HEK293T (cell line): ENCODE data around the gene CRX.
A peak's percentile ranks its signal among the peaks of the same experiment; 100 is the strongest.

Experiments used
- CTCF ChIA-PET: fragments of 350-600 bp; formaldehyde crosslinking; extraction: SDS; loops from one replicate; lab custom pipeline; 2021; ENCODE audit warnings: antibody characterized with exemption, inconsistent platforms; lab: Yijun Ruan, JAX
- POLR2A ChIA-PET: fragments of 350-600 bp; formaldehyde crosslinking; extraction: SDS; loops from one replicate; lab custom pipeline; 2020; ENCODE audit warnings: antibody characterized with exemption, inconsistent platforms; lab: Yijun Ruan, JAX
- DNase-seq: peaks from one replicate; pipeline ENCODE4 v3.0.0; 2012; ENCODE audit warnings: mixed read lengths; ENCODE audit errors: extremely low spot score
- ARNT ChIP-seq: fragments of 450-650 bp; IDR thresholded peaks from 2 replicates; pipeline ENCODE4 v1.6.1; 2017; ENCODE audit warnings: mild to moderate bottlenecking
- BHLHE40 ChIP-seq: fragments of 450-650 bp; IDR thresholded peaks from 2 replicates; pipeline ENCODE4 v1.6.1; 2016; ENCODE audit warnings: mild to moderate bottlenecking, moderate library complexity, borderline replicate concordance
- CTBP1 ChIP-seq: fragments of 450-650 bp; IDR thresholded peaks from 2 replicates; pipeline ENCODE4 v1.6.1; 2016; ENCODE audit warnings: borderline replicate concordance
- ELF4 ChIP-seq: fragments of 450-650 bp; IDR thresholded peaks from 2 replicates; pipeline ENCODE4 v1.6.1; 2017; ENCODE audit warnings: antibody characterized with exemption
- FOXA1 ChIP-seq: fragments of 450-650 bp; IDR thresholded peaks from 2 replicates; pipeline ENCODE4 v1.6.1; 2016; ENCODE audit warnings: mild to moderate bottlenecking
- FOXK2 ChIP-seq: fragments of 450-650 bp; IDR thresholded peaks from 2 replicates; pipeline ENCODE4 v1.6.1; 2016; ENCODE audit warnings: mild to moderate bottlenecking
- FOXM1 ChIP-seq: fragments of 450-650 bp; IDR thresholded peaks from 2 replicates; pipeline ENCODE4 v1.6.1; 2017; ENCODE audit warnings: mild to moderate bottlenecking, borderline replicate concordance
- HDGF ChIP-seq: fragments of 450-650 bp; IDR thresholded peaks from 2 replicates; pipeline ENCODE4 v1.6.1; 2017; ENCODE audit warnings: antibody characterized with exemption, borderline replicate concordance
- L3MBTL2 ChIP-seq: fragments of 450-650 bp; conservative IDR thresholded peaks from 2 replicates; pipeline ENCODE4 v1.6.1; 2016; ENCODE audit warnings: mild to moderate bottlenecking
- LEF1 ChIP-seq: fragments of 450-650 bp; IDR thresholded peaks from 2 replicates; pipeline ENCODE4 v1.6.1; 2017; ENCODE audit warnings: mild to moderate bottlenecking, borderline replicate concordance
- NFRKB ChIP-seq: fragments of 450-650 bp; IDR thresholded peaks from 2 replicates; pipeline ENCODE4 v1.6.1; 2016; ENCODE audit warnings: mild to moderate bottlenecking, moderate library complexity
- SP1 ChIP-seq: fragments of 450-650 bp; IDR thresholded peaks from 2 replicates; pipeline ENCODE4 v1.6.1; 2017
- SUZ12 ChIP-seq: fragments of 450-650 bp; IDR thresholded peaks from 2 replicates; pipeline ENCODE4 v1.6.1; 2016; ENCODE audit warnings: mild to moderate bottlenecking
- TARDBP ChIP-seq: fragments of 450-650 bp; IDR thresholded peaks from 2 replicates; pipeline ENCODE4 v1.6.1; 2016
- ZNF384 ChIP-seq: fragments of 450-650 bp; IDR thresholded peaks from 2 replicates; pipeline ENCODE4 v1.6.1; 2016
- TF ChIP-seq, protein P1 (sequence below): fragments of 450-650 bp; IDR thresholded peaks from 2 replicates; pipeline ENCODE4 v1.6.1; 2016

CRX gene

DNA sequence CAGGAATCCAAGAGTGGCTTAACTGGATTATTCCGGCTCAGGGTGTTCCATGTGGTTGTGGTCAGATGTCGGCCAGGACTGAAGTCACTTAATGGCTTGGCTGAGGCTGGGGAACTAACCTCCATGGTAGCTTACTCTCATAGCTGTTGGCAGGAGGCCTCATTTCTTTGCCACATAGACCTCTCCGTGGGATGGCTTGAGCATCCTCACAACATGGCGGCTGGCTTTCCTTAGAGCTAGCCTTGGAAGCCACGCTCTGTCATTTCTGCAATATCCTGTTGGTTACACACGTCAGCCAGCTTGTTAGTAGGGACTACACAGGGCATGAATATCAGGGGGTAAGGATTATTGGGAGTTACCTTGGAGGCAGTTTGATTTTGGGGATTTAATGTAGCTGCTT lies 5.1 kb downstream of the CRX start:
- no peak for DNase-seq
- ChIA-PET POLR2A (no interaction called here), CTCF (interaction anchor here (0.6 to 1.2 kb wide), 3 partner anchors 10 to 23 kb away, joined by 3 to 7 read pairs (median 4); no protein-coding TSS in a partner anchor)
- TF ChIP-seq CTBP1 = no peak
- TF ChIP-seq ARNT = no peak

DNA sequence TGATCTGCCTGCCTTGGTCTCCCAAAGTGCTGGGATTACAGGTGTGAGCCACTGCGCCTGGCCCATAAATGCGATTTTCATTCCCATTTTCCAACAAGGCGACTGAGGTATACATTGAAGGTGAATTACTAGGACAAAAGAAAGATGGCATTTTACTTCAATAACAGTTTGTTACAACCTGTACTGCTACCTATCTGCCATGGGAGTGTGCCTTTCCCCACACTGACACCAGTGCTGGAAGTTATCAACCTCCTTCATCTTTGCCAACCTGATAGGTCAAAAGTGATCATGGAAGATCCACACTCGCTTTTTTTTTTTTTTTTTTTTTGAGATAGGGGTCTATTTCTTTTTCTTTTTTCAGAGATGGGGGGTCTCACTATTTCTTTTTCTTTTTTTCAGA lies 11.0 kb downstream of the CRX start:
- ChIA-PET POLR2A (no interaction called here), CTCF (no interaction called here)
- DNase-seq = no peak
- TF ChIP-seq NFRKB (no peak), SUZ12 (no peak), SP1 (no peak), FOXA1 (no peak), FOXK2 (no peak), CTBP1 (no peak), ZNF384 (no peak)

DNA sequence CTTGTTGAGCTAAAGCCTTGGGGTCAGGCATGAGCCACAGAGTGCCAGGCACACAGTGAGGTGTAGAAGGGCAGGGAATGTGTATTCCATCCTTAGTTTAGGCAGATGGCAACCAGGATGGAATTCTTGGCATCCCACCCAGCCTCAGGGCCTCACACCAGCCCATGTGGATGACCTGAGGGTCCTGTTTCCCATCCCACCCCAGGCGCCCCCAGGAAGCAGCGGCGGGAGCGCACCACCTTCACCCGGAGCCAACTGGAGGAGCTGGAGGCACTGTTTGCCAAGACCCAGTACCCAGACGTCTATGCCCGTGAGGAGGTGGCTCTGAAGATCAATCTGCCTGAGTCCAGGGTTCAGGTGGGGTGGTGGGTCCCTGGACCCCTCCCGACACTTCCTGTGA lies 14.3 kb downstream of the CRX start:
- TF ChIP-seq CTBP1 (no peak), NFRKB (no peak)
- ChIA-PET CTCF (no interaction called here), POLR2A (interaction anchor here (0.7 kb wide), 1 partner anchor 13 kb away, joined by 3 read pairs; no protein-coding TSS in a partner anchor)
- no peak for DNase-seq

DNA sequence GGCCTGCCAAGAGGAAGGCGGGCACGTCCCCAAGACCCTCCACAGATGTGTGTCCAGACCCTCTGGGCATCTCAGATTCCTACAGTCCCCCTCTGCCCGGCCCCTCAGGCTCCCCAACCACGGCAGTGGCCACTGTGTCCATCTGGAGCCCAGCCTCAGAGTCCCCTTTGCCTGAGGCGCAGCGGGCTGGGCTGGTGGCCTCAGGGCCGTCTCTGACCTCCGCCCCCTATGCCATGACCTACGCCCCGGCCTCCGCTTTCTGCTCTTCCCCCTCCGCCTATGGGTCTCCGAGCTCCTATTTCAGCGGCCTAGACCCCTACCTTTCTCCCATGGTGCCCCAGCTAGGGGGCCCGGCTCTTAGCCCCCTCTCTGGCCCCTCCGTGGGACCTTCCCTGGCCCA lies 17.7 kb downstream of the CRX start:
- ChIA-PET CTCF (interaction anchor here (1.5 kb wide), 1 partner anchor 9 kb away, joined by 6 read pairs; no protein-coding TSS in a partner anchor), POLR2A (no interaction called here)
- DNase-seq = no peak
- TF ChIP-seq ELF4 = no peak
- no peak for TF ChIP-seq SUZ12
- TF ChIP-seq FOXK2 = no peak
- no peak for TF ChIP-seq FOXA1
- TF ChIP-seq SP1 = no peak
- no peak for TF ChIP-seq BHLHE40
- TF ChIP-seq TARDBP = no peak

DNA sequence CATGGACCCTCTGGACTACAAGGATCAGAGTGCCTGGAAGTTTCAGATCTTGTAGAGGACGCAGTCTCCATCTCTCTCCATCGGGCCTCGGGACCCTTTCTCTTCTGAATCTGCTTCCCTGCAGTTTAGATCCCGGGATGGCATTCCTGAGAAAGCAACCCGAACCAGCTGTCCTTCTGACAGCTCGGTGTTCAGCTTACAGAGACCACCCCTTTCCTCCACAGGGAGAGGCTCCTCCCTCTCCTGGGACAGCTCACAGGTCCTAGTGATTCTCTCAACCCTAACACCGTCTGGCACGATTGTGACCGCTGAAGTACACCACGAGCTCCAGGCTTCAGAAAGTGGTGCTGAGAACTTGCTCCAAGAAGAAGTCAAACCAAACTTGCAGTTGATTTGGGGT lies 18.2 kb downstream of the CRX start:
- ChIA-PET POLR2A (no interaction called here), CTCF (interaction anchor here (1.5 kb wide), 1 partner anchor 9 kb away, joined by 6 read pairs; no protein-coding TSS in a partner anchor)
- DNase-seq = no peak
- TF ChIP-seq HDGF (no peak), FOXA1 (no peak), NFRKB (no peak), SP1 (no peak), TARDBP (no peak), L3MBTL2 (no peak)

DNA sequence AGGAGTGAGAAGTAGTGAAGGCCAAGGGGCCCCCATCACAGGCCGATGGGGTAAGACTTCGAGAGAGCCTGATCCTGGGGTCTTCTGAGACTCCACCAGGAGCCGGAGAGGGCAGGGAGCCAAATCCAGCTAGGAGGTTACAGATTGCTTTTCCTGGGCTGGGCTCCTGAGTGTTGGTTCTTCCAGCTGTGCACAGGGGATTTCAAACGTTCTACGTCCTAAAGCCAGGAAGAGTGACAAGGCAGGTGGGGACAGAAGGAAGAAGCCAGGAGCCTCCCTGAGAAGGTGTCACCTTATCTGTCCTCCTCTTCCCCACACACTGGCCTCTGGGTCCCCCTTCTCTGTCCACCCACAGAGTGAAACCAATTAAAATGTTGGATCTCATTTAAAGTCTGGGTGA lies 21.2 kb downstream of the CRX start:
- TF ChIP-seq FOXA1 = no peak
- TF ChIP-seq, protein P1, sequence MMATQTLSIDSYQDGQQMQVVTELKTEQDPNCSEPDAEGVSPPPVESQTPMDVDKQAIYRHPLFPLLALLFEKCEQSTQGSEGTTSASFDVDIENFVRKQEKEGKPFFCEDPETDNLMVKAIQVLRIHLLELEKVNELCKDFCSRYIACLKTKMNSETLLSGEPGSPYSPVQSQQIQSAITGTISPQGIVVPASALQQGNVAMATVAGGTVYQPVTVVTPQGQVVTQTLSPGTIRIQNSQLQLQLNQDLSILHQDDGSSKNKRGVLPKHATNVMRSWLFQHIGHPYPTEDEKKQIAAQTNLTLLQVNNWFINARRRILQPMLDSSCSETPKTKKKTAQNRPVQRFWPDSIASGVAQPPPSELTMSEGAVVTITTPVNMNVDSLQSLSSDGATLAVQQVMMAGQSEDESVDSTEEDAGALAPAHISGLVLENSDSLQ = no peak
- no peak for TF ChIP-seq SP1
- no peak for TF ChIP-seq FOXM1
- no peak for TF ChIP-seq ZNF384
- TF ChIP-seq BHLHE40 = no peak
- ChIA-PET CTCF (interaction anchor here (1.0 kb wide), 1 partner anchor 20 kb away, joined by 3 read pairs; no protein-coding TSS in a partner anchor), POLR2A (no interaction called here)
- DNase-seq = no peak

DNA sequence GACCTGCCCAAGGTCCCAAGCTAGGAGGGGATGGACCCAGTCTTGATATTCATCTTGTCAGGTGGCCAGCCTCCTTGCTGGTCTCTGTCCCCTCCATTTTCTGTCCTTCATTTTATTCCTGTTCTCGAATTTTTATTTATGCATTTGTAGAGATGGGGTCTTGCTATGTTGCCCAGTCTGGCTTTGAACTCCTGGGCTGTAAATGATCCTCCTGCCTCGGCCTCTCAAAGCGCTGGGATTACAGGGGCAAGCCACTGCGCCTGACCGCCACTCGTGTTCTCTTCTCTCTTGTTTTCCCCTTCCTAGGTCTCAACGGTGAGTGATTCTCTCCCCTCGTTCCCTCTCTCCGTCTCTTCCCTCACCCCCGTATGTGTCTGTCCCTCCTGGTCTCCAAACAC lies 26.7 kb downstream of the CRX start:
- DNase-seq = no peak
- TF ChIP-seq TARDBP = no peak
- no peak for TF ChIP-seq ZNF384
- no peak for TF ChIP-seq ARNT
- no peak for TF ChIP-seq NFRKB
- no peak for TF ChIP-seq CTBP1
- TF ChIP-seq LEF1 = no peak
- no peak for TF ChIP-seq SUZ12
- TF ChIP-seq L3MBTL2 = no peak
- TF ChIP-seq BHLHE40 = no peak
- TF ChIP-seq, protein P1 = no peak
- no peak for TF ChIP-seq FOXM1
- TF ChIP-seq ELF4 = no peak
- no peak for TF ChIP-seq FOXA1
- CTCF ChIA-PET = interaction anchor here (0.6 to 2.2 kb wide), 8 partner anchors 9 to 111 kb away, joined by 3 to 12 read pairs (median 4); no protein-coding TSS in a partner anchor
- POLR2A ChIA-PET = interaction anchor here (0.7 kb wide), 1 partner anchor 33 kb away, joined by 3 read pairs; no protein-coding TSS in a partner anchor

DNA sequence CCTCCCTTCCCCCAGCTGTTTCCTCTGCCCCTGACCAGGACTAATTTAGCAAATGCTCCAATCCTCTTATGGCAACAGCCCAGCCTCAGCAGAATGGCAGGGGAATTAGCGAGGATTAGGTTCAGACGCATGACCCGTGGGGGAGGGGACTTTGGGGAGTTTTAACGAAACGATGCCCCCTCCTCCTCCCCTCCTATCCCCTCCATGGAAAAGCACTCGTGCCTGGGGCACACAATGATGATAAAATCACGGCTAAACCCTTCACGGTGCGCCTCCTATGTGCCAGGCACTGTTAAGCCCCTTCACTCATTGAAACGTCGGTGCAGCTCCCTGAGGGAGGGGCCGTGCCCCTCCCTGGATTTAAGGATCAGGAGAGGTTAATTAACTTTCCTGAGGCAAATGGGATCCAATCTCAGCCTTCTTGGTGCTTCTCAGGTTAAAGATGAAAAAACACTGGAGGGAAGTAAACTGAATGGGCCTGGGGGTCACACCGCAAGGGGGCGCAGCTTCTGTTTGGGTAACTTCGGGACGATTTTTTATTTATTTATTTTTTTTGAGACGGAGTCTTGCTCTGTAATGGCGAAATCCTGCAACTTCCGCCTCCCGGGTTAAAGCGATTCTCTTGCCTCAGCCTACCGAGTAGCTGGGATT lies 27.2 kb downstream of the CRX start:
- DNase-seq = peak; percentile 58
- TF ChIP-seq L3MBTL2 (0 out of 2 replicates have a peak, but pooled peaks have one; percentile 7), CTBP1 (no peak), FOXM1 (peak; percentile 80; the same call in 1 of the 2 replicates), ZNF384 (peak; percentile 88)
- ChIA-PET CTCF (interaction anchor here (0.6 to 2.2 kb wide), 10 partner anchors 9 to 111 kb away, joined by 3 to 12 read pairs (median 4); no protein-coding TSS in a partner anchor), POLR2A (interaction anchor here (0.7 to 1.2 kb wide), 4 partner anchors 13 to 33 kb away, joined by 3 to 4 read pairs (median 3); no protein-coding TSS in a partner anchor)
